Measurements from ENCODE around the gene VN1R5. TPM values are rescaled to one million over a fixed set of nuclear protein-coding genes. Genes with fewer than 3 reads are reported as not detected.
A peak's percentile ranks its signal among the peaks of the same experiment; 100 is the strongest.
"Not testable (repeated sequence)": the region's sequence is repeated elsewhere in the genome, so short reads cannot be mapped to it uniquely, and the experiment has no call there.

VN1R5 gene
- not detected for polyA plus RNA-seq

- not testable (repeated sequence) for H3K4me3 Mint-ChIP-seq; H3K9me3 Mint-ChIP-seq; DNase-seq; H3K27me3 Mint-ChIP-seq (ENCODE audit: low read depth in 3 of 3); H3K36me3 Mint-ChIP-seq; H3K27ac Mint-ChIP-seq; H3K4me1 Mint-ChIP-seq
Measured at GRCh38 chr1:247255772-247256171, at the start of gene VN1R5. Gene VN1R5 (plus strand): TSS chr1:247256072.

GRCh38 chr1:247209396-247209795, 46.5 kb upstream of the VN1R5 start:
- Mint-ChIP-seq H3K4me3 (peak overlapping the region; percentile 95 to 98 (median 96)), H3K9me3 (no peaks in the 10 kb centered on the region), H3K27ac (peak overlapping the region; percentile 94 to 98 (median 95)), H3K36me3 (peaks cover 4 to 9% (median 8%) of the 10 kb centered on the region in 3 donors), H3K4me1 (peaks cover 65 to 76% of the 10 kb centered on the region in 2 donors), H3K27me3 (ENCODE audit: low read depth in 3 of 3) (peaks cover 3 to 21% (median 10%) of the 10 kb centered on the region in 3 donors)
- DNase-seq, result no peak

- no peak for DNase-seq
- Mint-ChIP-seq H3K27me3 (ENCODE audit: low read depth in 3 of 3) (peaks cover 3 to 19% (median 10%) of the 10 kb centered on the region in 3 donors), H3K27ac (peak overlapping the region; percentile 94 to 98 (median 95)), H3K36me3 (peaks cover 4 to 9% (median 8%) of the 10 kb centered on the region in 3 donors), H3K4me3 (peak overlapping the region; percentile 95 to 98 (median 96)), H3K9me3 (no peaks in the 10 kb centered on the region), H3K4me1 (peaks cover 59 to 70% of the 10 kb centered on the region in 2 donors)
Measured at GRCh38 chr1:247210062-247210375, 45.9 kb upstream of the VN1R5 start.

GRCh38 chr1:247210376-247211117, 45.3 kb upstream of the VN1R5 start:
- peaks cover 4 to 9% (median 8%) of the 10 kb centered on the region in 3 donors for H3K36me3 Mint-ChIP-seq
- H3K9me3 Mint-ChIP-seq, result no peaks in the 10 kb centered on the region
- peak; percentile 95 to 96 (median 95) for DNase-seq
- peak overlapping the region; percentile 94 to 98 (median 96) for H3K27ac Mint-ChIP-seq
- H3K4me3 Mint-ChIP-seq, result peak overlapping the region; percentile 95 to 98 (median 96)
- H3K27me3 Mint-ChIP-seq (ENCODE audit: low read depth in 3 of 3), result peaks cover 5 to 15% (median 5%) of the 10 kb centered on the region in 3 donors
- H3K4me1 Mint-ChIP-seq, result peaks cover 53 to 65% of the 10 kb centered on the region in 2 donors

GRCh38 chr1:247211339-247211738, 44.5 kb upstream of the VN1R5 start:
- Mint-ChIP-seq H3K4me3 (peak overlapping the region in 2 of 5 donors; percentile 38 to 42), H3K4me1 (peaks cover 46 to 57% of the 10 kb centered on the region in 2 donors), H3K36me3 (peaks cover 0 to 5% (median 2%) of the 10 kb centered on the region in 3 donors), H3K27me3 (ENCODE audit: low read depth in 3 of 3) (peaks cover 4 to 15% (median 5%) of the 10 kb centered on the region in 3 donors), H3K9me3 (no peaks in the 10 kb centered on the region), H3K27ac (peak overlapping the region; percentile 78 to 98 (median 82))
- DNase-seq, result no peak

- Mint-ChIP-seq H3K27me3 (ENCODE audit: low read depth in 3 of 3) (peaks cover 5 to 14% (median 8%) of the 10 kb centered on the region in 3 donors), H3K36me3 (peaks cover 0 to 5% (median 0%) of the 10 kb centered on the region in 3 donors), H3K4me1 (peaks cover 40 to 52% of the 10 kb centered on the region in 2 donors), H3K27ac (peak overlapping the region; percentile 78 to 98 (median 82)), H3K9me3 (no peaks in the 10 kb centered on the region), H3K4me3 (peak overlapping the region in 2 of 5 donors; percentile 38 to 42)
- no peak for DNase-seq
Measured at GRCh38 chr1:247212012-247212411, 43.9 kb upstream of the VN1R5 start.

- Mint-ChIP-seq H3K27ac (peak overlapping the region in 2 of 6 donors; percentile 31 to 80), H3K36me3 (peaks cover 0 to 1% (median under 1%) of the 10 kb centered on the region in 3 donors), H3K27me3 (ENCODE audit: low read depth in 3 of 3) (peaks cover 7 to 14% (median 8%) of the 10 kb centered on the region in 3 donors), H3K4me1 (peaks cover 31 to 43% of the 10 kb centered on the region in 2 donors), H3K9me3 (no peaks in the 10 kb centered on the region), H3K4me3 (no peak overlapping the region)
- DNase-seq, result no peak
Measured at GRCh38 chr1:247212627-247213617, 43.0 kb upstream of the VN1R5 start.

GRCh38 chr1:247216261-247216660, 39.6 kb upstream of the VN1R5 start:
- Mint-ChIP-seq H3K4me3 (no peak overlapping the region), H3K36me3 (peaks cover 0 to 3% (median under 1%) of the 10 kb centered on the region in 3 donors), H3K27ac (no peak overlapping the region), H3K4me1 (peaks cover 5 to 10% of the 10 kb centered on the region in 2 donors), H3K27me3 (ENCODE audit: low read depth in 3 of 3) (peaks cover 4 to 6% (median 5%) of the 10 kb centered on the region in 3 donors), H3K9me3 (no peaks in the 10 kb centered on the region)
- DNase-seq, result no peak

GRCh38 chr1:247218121-247218651, 37.7 kb upstream of the VN1R5 start:
- DNase-seq, result no peak
- no peaks in the 10 kb centered on the region for H3K4me1 Mint-ChIP-seq
- peaks cover 6 to 12% (median 10%) of the 10 kb centered on the region in 3 donors for H3K27me3 Mint-ChIP-seq (ENCODE audit: low read depth in 3 of 3)
- peaks cover 0 to 8% (median 3%) of the 10 kb centered on the region in 3 donors for H3K36me3 Mint-ChIP-seq
- H3K27ac Mint-ChIP-seq, result no peak overlapping the region
- no peak overlapping the region for H3K4me3 Mint-ChIP-seq
- no peaks in the 10 kb centered on the region for H3K9me3 Mint-ChIP-seq

GRCh38 chr1:247220280-247220679, 35.6 kb upstream of the VN1R5 start:
- H3K4me1 Mint-ChIP-seq, H3K27ac Mint-ChIP-seq, H3K4me3 Mint-ChIP-seq, DNase-seq: not testable (repeated sequence)
- Mint-ChIP-seq H3K9me3 (peaks cover 5 to 13% (median 9%) of the 10 kb centered on the region in 6 donors), H3K27me3 (ENCODE audit: low read depth in 3 of 3) (peaks cover 12 to 17% (median 14%) of the 10 kb centered on the region in 3 donors), H3K36me3 (peaks cover 0 to 23% (median 3%) of the 10 kb centered on the region in 3 donors)

GRCh38 chr1:247222840-247223239, 33.0 kb upstream of the VN1R5 start:
- H3K36me3 Mint-ChIP-seq, result peaks cover 0 to 26% (median 3%) of the 10 kb centered on the region in 3 donors
- no peak for DNase-seq

GRCh38 chr1:247224822-247225221, 31.1 kb upstream of the VN1R5 start:
- no peak for DNase-seq
- Mint-ChIP-seq H3K4me1 (no peaks in the 10 kb centered on the region), H3K4me3 (no peak overlapping the region), H3K27ac (no peak overlapping the region), H3K36me3 (peaks cover 0 to 40% (median 6%) of the 10 kb centered on the region in 3 donors), H3K9me3 (peaks cover 10 to 26% (median 20%) of the 10 kb centered on the region in 6 donors), H3K27me3 (ENCODE audit: low read depth in 3 of 3) (peaks cover 6 to 22% (median 12%) of the 10 kb centered on the region in 3 donors)

More at GRCh38 chr1:247222840-247223239, 33.0 kb upstream of the VN1R5 start:
- H3K27me3 Mint-ChIP-seq (ENCODE audit: low read depth in 3 of 3), result peaks cover 9 to 20% (median 12%) of the 10 kb centered on the region in 3 donors
- no peaks in the 10 kb centered on the region for H3K4me1 Mint-ChIP-seq
- no peak overlapping the region for H3K4me3 Mint-ChIP-seq
- peaks cover 8 to 18% (median 13%) of the 10 kb centered on the region in 6 donors for H3K9me3 Mint-ChIP-seq
- H3K27ac Mint-ChIP-seq, result no peak overlapping the region

GRCh38 chr1:247228133-247228532, 27.7 kb upstream of the VN1R5 start:
- Mint-ChIP-seq H3K27me3 (ENCODE audit: low read depth in 3 of 3) (peaks cover 6 to 18% (median 13%) of the 10 kb centered on the region in 3 donors), H3K4me3 (no peak overlapping the region), H3K27ac (no peak overlapping the region), H3K36me3 (peaks cover 0 to 34% (median 6%) of the 10 kb centered on the region in 3 donors), H3K4me1 (no peaks in the 10 kb centered on the region), H3K9me3 (peaks cover 11 to 26% (median 20%) of the 10 kb centered on the region in 6 donors)
- DNase-seq, result no peak
